ENCODE results near the gene SETD1A. TPM values are rescaled to one million over a fixed set of nuclear protein-coding genes. Genes with fewer than 3 reads are reported as not detected.

SETD1A gene
- total RNA-seq, 2 experiments from 2014 or later = 27.6 to 33.4 TPM

DNA sequence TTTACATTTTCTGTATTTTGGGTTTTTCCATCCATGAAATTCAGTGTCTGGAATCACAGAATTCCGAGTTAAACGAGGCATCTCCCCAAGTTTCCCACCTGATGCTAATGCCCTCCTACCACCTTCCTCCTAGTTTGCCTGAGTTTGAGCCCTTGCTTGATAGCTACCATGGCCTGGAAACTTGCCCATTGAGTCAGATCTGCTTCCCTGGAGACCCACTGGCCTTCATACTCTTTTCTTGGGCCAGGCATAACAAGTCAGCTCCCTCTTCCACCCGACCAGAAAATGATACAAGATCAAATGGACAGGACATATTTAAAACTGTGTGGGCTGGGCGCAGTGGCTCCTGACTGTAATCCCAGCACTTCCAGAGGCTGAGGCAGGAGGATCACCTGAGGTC is 10.2 kb downstream of the SETD1A start:
- POLR2A ChIA-PET = interaction anchor here (1.3 kb wide), 1 partner anchor 9 kb away, joined by 4 read pairs; no protein-coding TSS in a partner anchor
- no peak for DNase-seq
- Mint-ChIP-seq H3K9me3 (no peaks in the 10 kb centered on the region), H3K36me3 (peaks cover 41% of the 10 kb centered on the region), H3K27ac (no peak overlapping the region), H3K27me3 (no peaks in the 10 kb centered on the region), H3K4me3 (no peak overlapping the region), H3K4me1 (no peaks in the 10 kb centered on the region)
- ATAC-seq (ENCODE audit: low read depth) = no peak

DNA sequence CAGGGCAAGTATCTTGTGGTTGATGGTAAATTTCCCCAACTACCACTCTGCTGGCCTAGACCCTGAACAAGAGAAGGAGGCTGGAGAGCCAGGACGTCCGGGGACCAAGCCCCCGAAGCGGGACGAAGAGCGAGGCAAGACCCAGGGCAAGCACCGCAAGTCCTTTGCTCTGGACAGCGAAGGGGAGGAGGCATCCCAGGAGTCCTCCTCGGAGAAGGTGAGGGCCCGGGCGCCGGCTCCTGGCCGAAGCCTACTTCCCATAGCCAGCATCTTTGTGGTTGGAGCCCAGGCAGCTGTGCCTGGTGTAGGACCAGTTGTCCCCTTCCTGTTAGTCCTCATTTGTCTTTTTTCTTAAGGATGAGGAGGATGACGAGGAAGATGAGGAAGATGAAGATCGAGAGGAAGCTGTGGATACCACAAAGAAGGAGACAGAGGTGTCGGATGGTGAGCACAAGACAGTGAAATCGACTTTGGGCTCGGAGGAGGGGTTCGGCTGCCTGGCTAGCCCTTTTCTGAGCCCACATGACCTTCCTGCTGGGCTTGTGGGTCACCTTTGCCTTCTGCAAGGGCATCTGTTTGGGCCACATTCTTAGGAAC is 11.8 kb downstream of the SETD1A start:
- Mint-ChIP-seq H3K4me3 (no peak overlapping the region), H3K4me1 (no peaks in the 10 kb centered on the region), H3K36me3 (peaks cover 45% of the 10 kb centered on the region), H3K27ac (no peak overlapping the region), H3K27me3 (no peaks in the 10 kb centered on the region), H3K9me3 (no peaks in the 10 kb centered on the region)
- POLR2A ChIA-PET = interaction anchor here (0.7 to 1.2 kb wide), 2 partner anchors 91 to 211 kb away, joined by 3 read pairs; partner anchors contain the start of gene FUS
- DNase-seq (no peak), ATAC-seq (ENCODE audit: low read depth) (no peak)

DNA sequence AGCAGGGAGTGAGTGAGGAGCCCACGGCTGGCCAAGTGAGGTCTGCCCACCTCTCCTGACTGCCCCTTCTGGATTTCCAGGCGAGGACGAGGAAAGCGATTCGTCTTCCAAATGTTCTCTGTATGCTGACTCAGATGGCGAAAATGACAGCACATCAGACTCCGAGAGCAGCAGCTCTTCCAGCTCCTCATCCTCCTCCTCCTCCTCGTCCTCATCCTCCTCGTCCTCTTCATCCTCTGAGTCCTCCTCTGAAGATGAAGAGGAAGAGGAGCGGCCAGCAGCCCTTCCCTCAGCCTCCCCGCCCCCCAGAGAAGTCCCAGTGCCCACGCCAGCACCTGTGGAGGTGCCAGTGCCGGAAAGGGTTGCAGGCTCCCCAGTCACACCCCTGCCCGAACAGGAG is 13.7 kb downstream of the SETD1A start:
- peaks cover 48% of the 10 kb centered on the region for H3K36me3 Mint-ChIP-seq
- no peak for ATAC-seq (ENCODE audit: low read depth)
- H3K27ac Mint-ChIP-seq = no peak overlapping the region
- POLR2A ChIA-PET = no interaction called here
- no peak overlapping the region for H3K4me3 Mint-ChIP-seq
- H3K9me3 Mint-ChIP-seq = no peaks in the 10 kb centered on the region
- no peaks in the 10 kb centered on the region for H3K4me1 Mint-ChIP-seq
- DNase-seq = no peak
- no peaks in the 10 kb centered on the region for H3K27me3 Mint-ChIP-seq

DNA sequence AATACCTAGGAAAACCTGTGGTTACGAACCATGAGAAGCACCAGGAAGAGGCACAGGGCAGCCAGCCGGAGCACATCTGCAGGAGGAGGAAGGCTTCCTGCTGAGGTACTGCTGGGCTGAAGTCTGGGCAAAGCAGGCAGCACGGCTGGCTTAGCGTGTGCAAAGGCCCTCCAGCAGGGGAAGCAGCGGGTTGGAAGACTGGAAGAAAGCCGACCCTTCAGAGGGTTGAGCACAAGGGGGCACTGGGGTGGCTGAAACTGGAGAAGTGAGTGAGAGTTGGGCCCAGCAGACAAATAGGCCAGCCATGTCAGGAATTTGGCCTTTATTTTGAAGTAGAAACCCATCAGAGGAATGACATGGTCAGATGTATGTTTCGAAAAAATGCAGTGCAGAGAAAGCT is 15.3 kb downstream of the SETD1A start:
- H3K36me3 Mint-ChIP-seq = peaks cover 46% of the 10 kb centered on the region
- DNase-seq = no peak
- ATAC-seq (ENCODE audit: low read depth) = no peak
- H3K27me3 Mint-ChIP-seq = no peaks in the 10 kb centered on the region
- no peaks in the 10 kb centered on the region for H3K9me3 Mint-ChIP-seq
- POLR2A ChIA-PET = no interaction called here
- H3K27ac Mint-ChIP-seq = no peak overlapping the region
- H3K4me3 Mint-ChIP-seq = no peak overlapping the region
- H3K4me1 Mint-ChIP-seq = peaks cover 3% of the 10 kb centered on the region

DNA sequence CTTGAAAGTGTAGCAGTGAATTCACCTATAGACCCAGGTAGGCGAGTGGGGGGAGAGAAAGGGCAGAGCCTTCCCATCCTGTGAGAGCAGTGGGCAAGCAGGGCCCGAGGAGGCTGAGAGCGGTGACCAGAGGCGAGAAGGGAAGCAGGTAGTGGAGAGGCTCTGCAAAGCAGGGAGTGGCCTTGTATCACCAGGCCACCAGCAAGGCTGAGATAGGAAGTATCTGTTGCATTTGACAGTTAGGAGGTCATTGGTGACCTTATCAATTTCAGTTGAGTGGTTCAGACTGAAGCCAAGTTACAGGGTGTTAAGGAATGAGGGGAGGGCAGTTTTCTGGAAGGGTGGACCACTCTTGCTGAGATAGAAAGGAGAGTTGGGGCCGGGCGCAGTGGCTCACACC is 16.8 kb downstream of the SETD1A start:
- Mint-ChIP-seq H3K4me1 (peaks cover 3% of the 10 kb centered on the region), H3K9me3 (no peaks in the 10 kb centered on the region), H3K27ac (peak overlapping the region; percentile 5), H3K4me3 (no peak overlapping the region), H3K27me3 (no peaks in the 10 kb centered on the region), H3K36me3 (peaks cover 46% of the 10 kb centered on the region)
- POLR2A ChIA-PET = no interaction called here
- ATAC-seq (ENCODE audit: low read depth) (no peak), DNase-seq (no peak)

DNA sequence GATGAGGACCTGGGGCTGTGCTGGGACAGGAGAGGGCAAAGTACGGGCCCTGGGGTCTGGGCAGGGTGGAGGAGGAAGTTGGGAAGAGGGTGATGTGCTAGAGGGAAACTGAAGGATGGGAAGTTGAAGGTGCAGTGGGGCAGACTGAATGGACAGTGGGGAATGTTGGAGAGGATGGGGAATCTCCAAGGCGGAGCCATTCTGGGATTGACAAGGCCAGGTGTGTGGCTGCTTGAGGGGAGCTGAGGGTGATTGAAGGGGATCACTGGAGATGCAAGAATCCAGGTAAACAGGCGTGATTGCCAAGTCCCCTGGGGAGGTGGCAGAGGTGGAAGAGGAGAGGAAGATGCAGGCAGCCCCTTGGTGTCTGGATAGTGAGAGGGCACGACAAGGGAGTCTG is 18.9 kb downstream of the SETD1A start:
- H3K4me1 Mint-ChIP-seq = peaks cover 3% of the 10 kb centered on the region
- DNase-seq (no peak), ATAC-seq (ENCODE audit: low read depth) (no peak)
- no peaks in the 10 kb centered on the region for H3K27me3 Mint-ChIP-seq
- POLR2A ChIA-PET = no interaction called here
- H3K36me3 Mint-ChIP-seq = peaks cover 36% of the 10 kb centered on the region
- H3K27ac Mint-ChIP-seq = no peak overlapping the region
- no peak overlapping the region for H3K4me3 Mint-ChIP-seq
- no peaks in the 10 kb centered on the region for H3K9me3 Mint-ChIP-seq

DNA sequence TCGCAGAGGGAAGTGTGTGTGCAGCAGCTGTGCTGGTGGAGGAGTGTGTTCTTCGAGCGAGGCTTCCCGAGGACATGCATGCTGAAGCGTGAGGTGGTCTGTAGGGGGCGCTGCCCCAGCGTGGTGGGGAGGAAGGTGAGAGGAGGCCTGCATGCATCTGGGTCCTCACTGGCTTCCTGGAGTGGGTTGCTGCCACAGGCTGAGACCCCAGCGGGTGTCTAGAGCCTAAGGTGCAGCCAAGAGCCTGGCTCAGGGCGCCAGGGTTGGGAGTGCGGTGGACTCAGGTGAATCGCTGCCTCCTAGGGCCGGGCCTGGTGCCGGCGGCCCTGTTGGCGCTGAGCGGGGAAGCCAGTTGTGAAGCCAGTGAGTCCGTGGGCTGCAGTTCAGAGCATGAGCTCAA is 19.9 kb downstream of the SETD1A start:
- H3K27ac Mint-ChIP-seq = no peak overlapping the region
- POLR2A ChIA-PET = no interaction called here
- H3K4me1 Mint-ChIP-seq = peaks cover 3% of the 10 kb centered on the region
- no peak for ATAC-seq (ENCODE audit: low read depth)
- H3K27me3 Mint-ChIP-seq = no peaks in the 10 kb centered on the region
- peak; percentile 48 for DNase-seq
- H3K36me3 Mint-ChIP-seq = peaks cover 30% of the 10 kb centered on the region
- H3K4me3 Mint-ChIP-seq = no peak overlapping the region
- no peaks in the 10 kb centered on the region for H3K9me3 Mint-ChIP-seq

DNA sequence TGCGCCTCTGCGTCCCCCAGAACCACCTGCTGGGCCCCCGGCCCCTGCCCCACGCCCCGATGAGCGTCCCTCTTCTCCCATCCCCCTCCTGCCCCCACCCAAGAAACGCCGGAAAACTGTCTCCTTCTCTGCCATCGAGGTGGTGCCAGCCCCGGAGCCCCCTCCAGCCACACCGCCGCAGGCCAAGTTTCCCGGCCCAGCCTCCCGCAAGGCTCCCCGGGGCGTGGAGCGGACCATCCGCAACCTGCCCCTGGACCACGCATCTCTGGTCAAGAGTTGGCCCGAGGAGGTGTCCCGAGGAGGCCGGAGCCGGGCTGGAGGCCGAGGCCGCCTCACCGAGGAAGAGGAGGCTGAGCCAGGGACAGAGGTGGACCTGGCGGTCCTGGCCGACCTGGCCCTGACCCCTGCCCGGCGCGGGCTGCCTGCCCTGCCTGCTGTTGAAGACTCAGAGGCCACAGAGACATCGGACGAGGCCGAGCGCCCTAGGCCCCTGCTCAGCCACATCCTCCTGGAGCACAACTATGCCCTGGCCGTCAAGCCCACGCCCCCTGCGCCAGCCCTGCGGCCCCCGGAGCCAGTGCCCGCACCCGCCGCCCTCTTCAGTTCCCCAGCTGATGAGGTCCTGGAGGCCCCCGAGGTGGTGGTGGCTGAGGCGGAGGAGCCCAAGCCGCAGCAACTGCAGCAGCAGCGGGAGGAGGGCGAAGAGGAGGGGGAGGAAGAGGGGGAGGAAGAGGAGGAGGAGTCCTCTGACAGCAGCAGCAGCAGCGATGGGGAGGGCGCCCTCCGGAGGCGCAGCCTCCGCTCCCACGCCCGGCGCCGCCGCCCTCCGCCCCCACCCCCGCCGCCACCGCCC is 21.8 kb downstream of the SETD1A start:
- Mint-ChIP-seq H3K9me3 (no peaks in the 10 kb centered on the region), H3K4me3 (no peak overlapping the region), H3K27me3 (no peaks in the 10 kb centered on the region), H3K27ac (no peak overlapping the region), H3K4me1 (peaks cover 3% of the 10 kb centered on the region), H3K36me3 (peaks cover 16% of the 10 kb centered on the region)
- ATAC-seq (ENCODE audit: low read depth) (no peak), DNase-seq (no peak)
- POLR2A ChIA-PET = no interaction called here

DNA sequence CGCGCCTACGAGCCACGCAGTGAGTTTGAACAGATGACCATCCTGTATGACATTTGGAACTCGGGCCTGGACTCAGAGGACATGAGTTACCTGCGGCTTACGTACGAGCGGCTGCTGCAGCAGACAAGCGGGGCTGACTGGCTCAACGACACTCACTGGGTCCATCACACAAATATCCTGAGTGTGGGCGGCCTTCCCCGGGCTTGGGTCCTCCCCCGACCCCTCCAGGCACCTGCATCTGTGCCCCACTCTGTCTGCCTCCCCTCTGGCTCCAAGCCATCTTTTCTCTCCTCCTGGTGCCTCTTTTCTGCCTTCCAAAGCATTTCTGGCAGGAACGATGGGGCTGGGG is 22.4 kb downstream of the SETD1A start:
- Mint-ChIP-seq H3K9me3 (no peaks in the 10 kb centered on the region), H3K4me3 (no peak overlapping the region), H3K27ac (no peak overlapping the region), H3K27me3 (no peaks in the 10 kb centered on the region), H3K36me3 (peaks cover 15% of the 10 kb centered on the region), H3K4me1 (peaks cover 3% of the 10 kb centered on the region)
- ATAC-seq (ENCODE audit: low read depth) (no peak), DNase-seq (no peak)
- POLR2A ChIA-PET = no interaction called here

DNA sequence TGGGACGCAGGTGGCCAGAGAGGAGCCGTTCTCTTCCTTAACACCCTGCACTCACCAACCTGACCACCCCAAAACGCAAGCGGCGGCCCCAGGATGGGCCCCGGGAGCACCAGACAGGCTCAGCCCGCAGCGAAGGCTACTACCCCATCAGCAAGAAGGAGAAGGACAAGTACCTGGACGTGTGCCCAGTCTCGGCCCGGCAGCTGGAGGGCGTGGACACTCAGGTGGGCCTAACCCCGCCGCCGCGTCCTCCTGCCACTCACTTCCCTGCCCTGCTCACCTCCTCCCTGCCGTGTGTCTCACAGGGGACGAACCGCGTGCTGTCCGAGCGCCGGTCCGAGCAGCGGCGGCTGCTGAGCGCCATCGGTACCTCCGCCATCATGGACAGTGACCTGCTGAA is 22.9 kb downstream of the SETD1A start:
- H3K36me3 Mint-ChIP-seq = peaks cover 15% of the 10 kb centered on the region
- no peaks in the 10 kb centered on the region for H3K9me3 Mint-ChIP-seq
- no peak overlapping the region for H3K4me3 Mint-ChIP-seq
- no peak overlapping the region for H3K27ac Mint-ChIP-seq
- ATAC-seq (ENCODE audit: low read depth) (no peak), DNase-seq (no peak)
- no peaks in the 10 kb centered on the region for H3K27me3 Mint-ChIP-seq
- POLR2A ChIA-PET = no interaction called here
- H3K4me1 Mint-ChIP-seq = peaks cover 6% of the 10 kb centered on the region

DNA sequence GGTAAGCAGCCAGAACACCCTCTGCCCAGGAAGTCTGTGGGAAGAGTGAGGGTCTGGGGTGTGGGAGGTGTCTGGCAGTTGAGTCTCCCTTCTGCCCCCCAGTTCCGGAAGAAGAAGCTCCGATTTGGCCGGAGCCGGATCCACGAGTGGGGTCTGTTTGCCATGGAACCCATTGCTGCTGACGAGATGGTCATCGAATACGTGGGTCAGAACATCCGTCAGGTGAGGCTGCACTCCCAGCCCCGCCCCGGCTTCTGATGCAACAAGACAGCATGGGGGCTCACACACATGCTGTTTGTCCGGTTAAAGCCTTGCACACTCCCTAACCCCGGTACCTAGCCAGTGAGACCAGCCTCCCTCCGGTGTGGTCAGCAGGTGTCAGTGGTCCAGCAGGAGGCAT is 23.4 kb downstream of the SETD1A start:
- H3K27me3 Mint-ChIP-seq = no peaks in the 10 kb centered on the region
- POLR2A ChIA-PET = no interaction called here

DNA sequence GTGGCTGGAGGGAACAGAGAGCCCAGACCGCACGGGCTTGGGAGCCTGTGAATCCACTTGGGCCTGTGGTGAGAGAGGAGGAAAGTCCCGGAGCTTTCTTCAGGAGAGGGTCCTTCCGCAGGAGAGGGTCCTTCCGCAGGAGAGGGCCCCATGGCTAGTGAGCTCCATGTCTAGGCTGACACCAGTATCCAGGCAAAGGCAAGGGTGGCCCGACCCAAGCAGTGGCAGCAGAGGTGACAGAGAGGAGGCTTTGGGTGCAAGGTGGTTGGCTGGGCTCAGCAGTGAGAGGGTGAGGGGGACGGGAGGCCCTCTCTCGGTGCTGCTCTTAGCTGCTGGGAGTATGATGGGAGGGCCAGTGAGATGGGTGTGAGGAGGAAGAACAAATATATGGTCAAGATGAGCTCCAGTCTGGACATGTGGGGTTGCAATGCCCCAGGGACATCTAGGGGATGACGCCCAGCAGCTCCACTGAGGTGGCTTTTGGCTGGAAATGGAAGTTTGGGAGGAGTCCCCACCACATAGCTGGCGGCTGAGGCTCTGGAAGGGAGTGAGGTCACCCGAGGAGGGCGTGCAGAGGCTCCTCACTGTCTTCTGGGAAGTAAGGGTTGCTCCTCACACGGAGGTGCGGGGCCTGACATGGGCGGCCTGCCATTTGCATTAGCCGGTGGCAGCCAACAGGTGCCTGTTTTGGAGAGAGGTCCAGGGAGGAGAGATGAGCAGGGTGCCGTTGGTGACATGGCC is 25.2 kb downstream of the SETD1A start:
- no peak for DNase-seq

More for the DNA sequence above, 23.4 kb downstream of the SETD1A start:
- DNase-seq (no peak), ATAC-seq (ENCODE audit: low read depth) (no peak)
- H3K36me3 Mint-ChIP-seq = peaks cover 11% of the 10 kb centered on the region
- no peaks in the 10 kb centered on the region for H3K9me3 Mint-ChIP-seq
- H3K27ac Mint-ChIP-seq = no peak overlapping the region
- no peak overlapping the region for H3K4me3 Mint-ChIP-seq
- peaks cover 7% of the 10 kb centered on the region for H3K4me1 Mint-ChIP-seq

DNA sequence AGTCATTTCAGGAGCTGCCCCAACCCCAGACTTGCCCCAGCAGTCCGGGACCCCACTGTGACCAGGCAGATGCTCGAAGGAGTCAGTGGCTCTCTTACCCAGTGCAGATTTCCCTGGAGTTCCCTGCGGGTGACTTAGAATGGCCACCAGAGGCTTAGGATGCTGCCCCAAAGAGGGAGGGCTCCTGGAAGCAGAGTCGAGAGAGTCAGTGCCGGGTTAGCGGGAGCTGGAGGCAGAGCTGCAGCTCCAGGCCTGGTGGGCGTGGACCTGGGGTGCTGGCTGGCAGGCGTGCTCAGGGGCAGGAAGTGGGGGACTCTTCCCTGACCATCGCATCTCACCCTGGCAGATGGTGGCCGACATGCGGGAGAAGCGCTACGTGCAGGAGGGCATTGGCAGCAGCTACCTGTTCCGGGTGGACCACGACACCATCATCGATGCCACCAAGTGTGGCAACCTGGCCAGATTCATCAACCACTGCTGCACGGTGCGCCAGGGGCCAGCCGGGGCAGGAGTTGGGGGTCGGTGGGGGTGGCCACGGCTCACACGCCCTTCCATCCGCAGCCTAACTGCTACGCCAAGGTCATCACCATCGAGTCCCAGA is 25.8 kb downstream of the SETD1A start:
- Mint-ChIP-seq H3K36me3 (peaks cover 2% of the 10 kb centered on the region), H3K27ac (no peak overlapping the region)
- DNase-seq = no peak

More for the DNA sequence above, 25.2 kb downstream of the SETD1A start:
- Mint-ChIP-seq H3K27ac (peak overlapping the region; percentile 40), H3K27me3 (no peaks in the 10 kb centered on the region), H3K4me1 (peaks cover 7% of the 10 kb centered on the region), H3K36me3 (peaks cover 2% of the 10 kb centered on the region), H3K4me3 (no peak overlapping the region), H3K9me3 (no peaks in the 10 kb centered on the region)
- no peak for ATAC-seq (ENCODE audit: low read depth)
- POLR2A ChIA-PET = no interaction called here

More for the DNA sequence above, 25.8 kb downstream of the SETD1A start:
- H3K4me3 Mint-ChIP-seq = no peak overlapping the region
- POLR2A ChIA-PET = interaction anchor here (3.3 kb wide), 1 partner anchor 13 kb away, joined by 12 read pairs; no protein-coding TSS in a partner anchor
- ATAC-seq (ENCODE audit: low read depth) = no peak
- H3K4me1 Mint-ChIP-seq = peaks cover 7% of the 10 kb centered on the region
- no peaks in the 10 kb centered on the region for H3K27me3 Mint-ChIP-seq
- H3K9me3 Mint-ChIP-seq = no peaks in the 10 kb centered on the region
